Lower leg skin (tissue), 4 donors: ENCODE data around the gene NUMA1. TPM values are rescaled to one million over a fixed set of nuclear protein-coding genes. Genes with fewer than 3 reads are reported as not detected.

ENCODE experiments used
- DNase-seq, 2 donors: peaks; one replicate each; pipeline ENCODE4 v3.0.0-alpha.2; 2019; ENCODE audit warnings: low spot score in 2 of 2
- H3K4me3 ChIP-seq: fragments of 200-600 bp; sonication (generic); 2 replicates; pipeline ENCODE4 v1.5.1; 2017; ENCODE audit warnings: mild to moderate bottlenecking, low read depth; ENCODE audit not compliant: poor library complexity, severe bottlenecking
- POLR2A ChIP-seq, 2 donors: fragments of 450-650 bp; IDR thresholded peaks; one replicate each; pipeline ENCODE4 v1.6.1; 2016 to 2017; ENCODE audit warnings: antibody characterized with exemption in 2 of 2, mild to moderate bottlenecking in 1 of 2, moderate library complexity in 1 of 2
- WGBS, 2 donors: methylation state at CpG; one replicate each; pipeline ENCODE4 v1.1.5; 2018; 5-methylcytosine and 5-hydroxymethylcytosine counted together
- intact Hi-C: fragments of 100-400 bp; cut with DNase I; formaldehyde crosslinking; loops from one replicate; pipeline ENCODE4 v1.15.0; 2023; ENCODE audit warnings: low total_unique reads
- total RNA-seq, 4 donors: library from RNA; depleted of rRNA; stranded (reverse); fragments of >200 nt; gene quantifications; one replicate each; pipeline ENCODE4 v1.1.0, GENCODE V29; 2016
- TF ChIP-seq, protein P1 (sequence below), 3 donors: fragments of 450-650 bp; IDR thresholded peaks; one replicate each; pipeline ENCODE4 v1.5.1; 2016; ENCODE audit warnings: antibody characterized with exemption in 3 of 3, mild to moderate bottlenecking in 3 of 3, moderate library complexity in 2 of 3

NUMA1 gene
- total RNA-seq, 4 donors from 2014 or later, result 356 to 592 (median 409) TPM

DNA sequence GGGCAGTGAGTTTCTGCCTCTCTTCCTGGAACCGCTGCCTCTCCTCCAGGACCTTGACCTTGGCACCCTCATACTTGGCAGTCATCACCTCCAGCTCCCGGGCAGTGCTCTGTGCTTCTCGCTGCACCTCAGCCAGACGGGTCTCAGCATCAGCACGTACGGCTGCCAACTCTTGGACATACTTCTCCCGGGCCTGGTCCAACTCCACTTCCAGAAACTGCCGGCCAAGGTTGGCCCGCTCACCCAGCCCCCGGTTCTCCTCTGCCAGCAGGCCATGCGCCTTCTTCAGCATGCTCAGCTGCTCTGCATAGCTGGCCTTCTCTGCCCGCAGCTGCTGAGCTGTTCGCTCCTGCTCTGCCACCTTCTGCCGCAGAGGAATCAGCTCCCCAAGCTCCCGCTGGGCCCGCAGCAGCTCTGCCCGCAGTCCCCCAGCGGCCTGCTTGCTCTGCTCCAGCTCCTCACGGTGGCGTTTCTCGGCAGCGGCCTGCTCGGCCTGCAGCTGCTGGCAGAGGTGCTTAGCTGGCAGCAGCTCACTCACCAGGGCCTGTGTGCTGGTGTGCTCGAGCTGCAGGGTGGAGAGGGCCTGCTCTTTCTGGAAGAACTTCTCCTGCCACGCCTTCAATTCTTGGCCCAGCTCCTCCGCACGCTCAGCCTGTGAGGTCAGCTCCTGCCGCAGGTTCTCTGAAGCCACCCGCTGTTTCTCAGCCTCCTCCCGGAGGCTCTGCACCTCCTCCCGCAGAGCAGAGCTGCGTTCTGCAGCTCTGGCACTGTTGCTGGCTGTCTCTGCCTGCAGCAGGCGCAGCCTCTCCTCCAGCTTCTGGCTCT, 67.2 kb downstream of the NUMA1 start:
- peak; percentile 84 to 93 for DNase-seq
- WGBS, 2 donors, result 42 to 44% methylated on average over 29 to 32 of the region's 33 CpGs
- intact Hi-C loops, result no loop called here
- no peak overlapping the region for H3K4me3 ChIP-seq
- TF ChIP-seq POLR2A (IDR thresholded peaks at IDR 0.05), result no peak

DNA sequence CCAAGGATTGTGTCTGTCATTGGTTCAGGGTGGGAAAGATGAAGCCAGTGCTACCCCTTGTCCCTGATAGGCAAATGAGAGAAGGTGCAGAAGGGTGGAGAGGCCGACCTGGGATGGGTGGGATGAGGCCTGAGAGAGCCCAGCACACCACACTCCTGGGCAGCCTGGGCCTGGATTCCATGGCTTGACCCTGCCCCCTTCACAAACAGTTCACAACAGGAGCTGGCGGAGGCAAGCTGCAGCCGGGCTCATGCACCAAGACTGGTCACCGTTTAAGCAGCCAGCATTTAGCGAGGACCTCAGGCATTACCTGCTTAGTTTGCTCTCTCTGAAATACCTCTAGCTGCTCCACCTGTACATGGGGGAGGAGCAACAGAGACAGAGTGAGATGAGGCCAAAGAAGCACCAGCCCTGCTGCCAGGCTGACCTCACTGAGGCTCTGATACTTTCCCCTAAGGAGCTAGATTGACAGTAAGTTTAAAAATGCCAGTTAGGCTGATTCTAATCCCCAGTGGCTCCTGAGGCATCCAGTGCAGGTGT, 68.2 kb downstream of the NUMA1 start:
- DNase-seq, result no peak
- H3K4me3 ChIP-seq, result no peak overlapping the region
- WGBS, 2 donors, result 71 to 86% methylated on average over 5 of the region's 5 CpGs
- TF ChIP-seq POLR2A (IDR thresholded peaks at IDR 0.05), result no peak
- TF ChIP-seq, protein P1, sequence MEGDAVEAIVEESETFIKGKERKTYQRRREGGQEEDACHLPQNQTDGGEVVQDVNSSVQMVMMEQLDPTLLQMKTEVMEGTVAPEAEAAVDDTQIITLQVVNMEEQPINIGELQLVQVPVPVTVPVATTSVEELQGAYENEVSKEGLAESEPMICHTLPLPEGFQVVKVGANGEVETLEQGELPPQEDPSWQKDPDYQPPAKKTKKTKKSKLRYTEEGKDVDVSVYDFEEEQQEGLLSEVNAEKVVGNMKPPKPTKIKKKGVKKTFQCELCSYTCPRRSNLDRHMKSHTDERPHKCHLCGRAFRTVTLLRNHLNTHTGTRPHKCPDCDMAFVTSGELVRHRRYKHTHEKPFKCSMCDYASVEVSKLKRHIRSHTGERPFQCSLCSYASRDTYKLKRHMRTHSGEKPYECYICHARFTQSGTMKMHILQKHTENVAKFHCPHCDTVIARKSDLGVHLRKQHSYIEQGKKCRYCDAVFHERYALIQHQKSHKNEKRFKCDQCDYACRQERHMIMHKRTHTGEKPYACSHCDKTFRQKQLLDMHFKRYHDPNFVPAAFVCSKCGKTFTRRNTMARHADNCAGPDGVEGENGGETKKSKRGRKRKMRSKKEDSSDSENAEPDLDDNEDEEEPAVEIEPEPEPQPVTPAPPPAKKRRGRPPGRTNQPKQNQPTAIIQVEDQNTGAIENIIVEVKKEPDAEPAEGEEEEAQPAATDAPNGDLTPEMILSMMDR (IDR thresholded peaks at IDR 0.05), result no peak
- intact Hi-C loops, result no loop called here

DNA sequence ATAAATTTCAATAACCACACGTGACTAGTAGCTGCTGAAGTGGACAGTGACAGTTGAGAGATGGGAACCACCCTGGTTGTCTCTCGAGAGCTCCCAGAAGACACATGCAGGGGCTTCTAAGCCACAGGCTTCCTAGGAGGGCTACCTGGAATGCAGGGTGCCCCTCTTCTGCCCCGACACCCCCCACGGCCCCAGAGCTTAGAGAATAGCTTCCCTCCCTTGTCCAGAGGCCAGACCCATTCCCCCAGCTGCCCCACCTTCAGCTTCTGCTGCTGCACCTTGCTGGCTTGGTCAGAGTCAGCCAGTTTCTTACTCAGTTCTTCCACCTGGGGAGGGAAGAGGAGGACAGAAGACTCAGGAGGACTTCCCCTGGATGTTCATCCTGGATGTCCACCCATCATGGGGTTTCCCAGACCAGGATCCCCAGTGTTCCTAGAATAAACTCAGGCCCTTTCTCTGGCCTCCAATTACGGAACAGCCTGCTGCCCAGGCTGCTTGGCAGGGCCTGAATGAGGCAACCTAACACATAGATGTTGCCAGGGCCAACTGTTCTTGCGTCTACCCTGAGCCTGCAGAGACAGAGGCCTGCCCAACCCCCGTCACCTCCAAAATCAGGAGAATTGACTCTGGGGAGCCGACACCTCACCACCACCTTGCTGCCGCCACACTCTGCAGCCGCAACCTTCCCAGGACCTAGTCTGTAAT, 69.7 kb downstream of the NUMA1 start:
- DNase-seq, result peak in 1 of 2 donors; percentile 80
- intact Hi-C loops, result no loop called here
- 78 to 86% methylated on average over 10 of the region's 10 CpGs for WGBS, 2 donors
- TF ChIP-seq, protein P1 (IDR thresholded peaks at IDR 0.05), result no peak
- TF ChIP-seq POLR2A (IDR thresholded peaks at IDR 0.05), result no peak
- no peak overlapping the region for H3K4me3 ChIP-seq

DNA sequence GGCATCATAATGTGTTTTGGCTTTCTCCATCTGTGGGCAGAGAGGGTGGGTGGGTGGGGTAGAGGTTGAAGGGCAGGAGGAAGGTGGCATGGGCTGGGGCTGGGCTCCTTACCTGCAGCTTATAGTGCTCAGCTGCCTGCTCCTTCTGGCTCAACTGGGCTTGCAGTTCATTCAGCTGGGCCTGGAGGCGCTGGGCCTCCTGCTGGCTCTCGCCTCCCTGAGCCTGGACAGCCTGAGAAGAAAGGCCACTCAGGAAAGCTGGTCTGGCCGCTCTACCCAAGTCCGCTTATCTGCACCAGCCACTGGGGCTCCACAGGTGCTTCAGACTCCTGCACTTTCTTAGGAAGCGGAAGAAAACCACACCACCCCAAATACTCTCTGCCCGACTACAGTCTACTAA, 71.2 kb downstream of the NUMA1 start:
- 92 to 93% methylated on average over 6 of the region's 6 CpGs for WGBS, 2 donors
- intact Hi-C loops, result no loop called here
- no peak for TF ChIP-seq POLR2A (IDR thresholded peaks at IDR 0.05)
- TF ChIP-seq, protein P1 (IDR thresholded peaks at IDR 0.05), result no peak
- H3K4me3 ChIP-seq, result no peak overlapping the region
- DNase-seq, result no peak

DNA sequence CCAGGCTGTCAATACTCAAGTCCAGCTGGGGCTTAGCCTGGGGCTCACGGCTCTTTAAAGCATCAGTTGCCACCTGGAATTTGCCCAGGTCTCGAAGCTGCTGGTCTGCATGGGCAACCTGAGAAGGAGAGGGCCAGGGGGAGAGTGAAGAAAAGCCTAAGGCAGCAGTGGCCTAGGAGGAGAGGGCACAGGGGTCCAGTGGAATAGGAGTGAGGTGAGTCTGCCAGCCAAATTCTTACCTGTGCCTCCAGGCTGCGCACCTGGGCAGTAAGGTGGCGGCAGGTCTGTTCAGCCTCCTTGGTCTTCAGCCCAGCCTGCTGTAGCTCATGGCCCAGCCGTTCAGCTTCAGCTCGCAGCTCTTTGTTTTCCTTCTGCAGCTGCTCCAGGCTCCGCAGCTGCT, 71.6 kb downstream of the NUMA1 start:
- no peak for DNase-seq
- H3K4me3 ChIP-seq, result no peak overlapping the region
- WGBS, 2 donors, result 58 to 62% methylated on average over 7 of the region's 7 CpGs
- intact Hi-C loops, result no loop called here
- no peak for TF ChIP-seq POLR2A (IDR thresholded peaks at IDR 0.05)
- TF ChIP-seq, protein P1 (IDR thresholded peaks at IDR 0.05), result no peak

DNA sequence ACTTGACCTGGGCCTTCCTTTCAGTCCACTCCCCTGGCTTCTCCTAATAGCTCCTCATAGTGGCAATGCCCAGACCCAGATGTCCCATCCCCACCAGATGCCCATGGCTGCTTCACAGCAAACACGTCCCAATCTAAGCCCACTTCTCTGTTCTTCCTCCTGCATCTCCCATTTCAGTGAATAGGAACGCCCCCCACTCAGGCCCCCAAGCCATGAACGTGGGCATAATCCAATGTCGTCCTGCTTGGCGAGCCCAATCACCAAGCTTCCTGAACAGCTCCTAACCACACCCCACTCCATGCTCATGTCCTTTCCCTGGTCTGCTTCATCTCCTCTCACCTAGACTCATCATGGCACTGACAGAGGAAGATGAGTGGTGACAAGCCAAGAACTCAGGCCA, 72.8 kb downstream of the NUMA1 start:
- 77% methylated on average over 5 of the region's 5 CpGs for WGBS, 2 donors
- DNase-seq, result no peak
- no peak overlapping the region for H3K4me3 ChIP-seq
- no peak for TF ChIP-seq POLR2A (IDR thresholded peaks at IDR 0.05)
- TF ChIP-seq, protein P1 (IDR thresholded peaks at IDR 0.05), result no peak
- intact Hi-C loops, result no loop called here
